K562 (cell line): ENCODE data around the gene TFAP2E. TPM values are rescaled to one million over a fixed set of nuclear protein-coding genes. Genes with fewer than 3 reads are reported as not detected.

Source experiments
- ATF1 ChIP-seq, 2 experiments: fragments of 450-650 bp in 1 of 2; IDR thresholded peaks; 2 replicates each; pipeline ENCODE4 v1.6.1; 2016; ENCODE audit warnings: missing compliant biosample characterization in 1 of 2, missing genetic modification characterization in 1 of 2
- BRD9 ChIP-seq: fragments of 450-650 bp; IDR thresholded peaks from 2 replicates; pipeline ENCODE4 v1.6.1; 2018; ENCODE audit warnings: low read depth; ENCODE audit not compliant: partially characterized antibody
- CTBP1 ChIP-seq: fragments of 450-650 bp; IDR thresholded peaks from 2 replicates; pipeline ENCODE4 v1.6.1; 2016; ENCODE audit warnings: borderline replicate concordance
- DPF2 ChIP-seq: fragments of 450-650 bp; IDR thresholded peaks from 2 replicates; pipeline ENCODE4 v1.6.1; 2016
- ETS1 ChIP-seq: conservative IDR thresholded peaks from 2 replicates; pipeline ENCODE4 v1.6.1; 2011; ENCODE audit warnings: low read depth, mild to moderate bottlenecking, low read length; ENCODE audit not compliant: control insufficient read depth
- FOXM1 ChIP-seq, 2 experiments: fragments of 450-650 bp in 1 of 2; sonication (generic) in 1 of 2; formaldehyde crosslinking in 1 of 2; IDR thresholded peaks; 2 replicates each; pipeline versions ENCODE4 v1.6.1 to v1.9.0; 2017 to 2022; ENCODE audit warnings: low read depth in 2 of 2, mild to moderate bottlenecking in 2 of 2, missing genetic modification reagents in 1 of 2, moderate library complexity in 1 of 2
- HMBOX1 ChIP-seq: sonication (generic); IDR thresholded peaks from 2 replicates; pipeline ENCODE4 v1.6.1; 2016
- KDM5B ChIP-seq: fragments of 200-600 bp; sonication (generic); IDR thresholded peaks from 2 replicates; pipeline ENCODE4 v1.6.1; 2012; ENCODE audit warnings: low read depth, mild to moderate bottlenecking, moderate library complexity, low read length, control low read depth, inconsistent platforms; ENCODE audit not compliant: insufficient replicate concordance
- MIER1 ChIP-seq: fragments of 450-650 bp; IDR thresholded peaks from 2 replicates; pipeline ENCODE4 v1.6.1; 2016; ENCODE audit warnings: antibody characterized with exemption, mild to moderate bottlenecking, low read depth
- MLLT1 ChIP-seq, 2 experiments: fragments of 450-650 bp; IDR thresholded peaks; 2 replicates each; pipeline ENCODE4 v1.6.1; 2016
- PTTG1 ChIP-seq: fragments of 450-650 bp; IDR thresholded peaks from 2 replicates; pipeline ENCODE4 v1.6.1; 2016; ENCODE audit warnings: low read depth, mild to moderate bottlenecking, missing genetic modification characterization, missing compliant biosample characterization
- SMARCA4 ChIP-seq: fragments of 450-650 bp; IDR thresholded peaks from 2 replicates; pipeline ENCODE4 v1.6.1; 2016
- STAT5A ChIP-seq: IDR thresholded peaks from 2 replicates; pipeline ENCODE4 v1.6.1; 2012; ENCODE audit warnings: low read length, inconsistent platforms, borderline replicate concordance
- ZBTB33 ChIP-seq: sonication (generic); formaldehyde crosslinking; IDR thresholded peaks from 2 replicates; pipeline ENCODE4 v1.8.1; 2023; ENCODE audit warnings: mild to moderate bottlenecking, missing genetic modification reagents
- polyA plus RNA-seq, 8 experiments: library from polyadenylated mRNA; depleted of rRNA in 4 of 8; stranded (reverse) in 5 of 8; unstranded in 3 of 8; fragments of >200 nt; fragmentation: Nextera tagmentation in 2 of 8; fragmentation: Illumina TruSeq in 1 of 8; extraction: Ambion mirVana in 2 of 8; extraction: Trizol in 1 of 8; gene quantifications; 2 replicates each; pipeline versions ENCODE4 v1.2.1 to v1.2.3, GENCODE V29; 2011 to 2014; ENCODE audit warnings: inconsistent platforms in 1 of 8, missing spikeins in 1 of 8
- total RNA-seq, 7 experiments: library from RNA; depleted of rRNA in 6 of 7; stranded (reverse); fragments of >200 nt in 6 of 7; fragmentation: Illumina TruSeq in 2 of 7; extraction: Trizol in 2 of 7; gene quantifications; 2 replicates each; pipeline versions ENCODE4 v1.2.1 to v1.2.3, GENCODE V29; 2011 to 2021; ENCODE audit warnings: low replicate concordance in 1 of 7
- TF ChIP-seq, protein P1 (sequence below): fragments of 200-800 bp; sonication (Bioruptor generic); IDR thresholded peaks from 2 replicates; pipeline ENCODE4 v1.6.1; 2017; ENCODE audit warnings: missing genetic modification characterization, missing compliant biosample characterization
- TF ChIP-seq, protein P2 (sequence below): sonication (generic); formaldehyde crosslinking; IDR thresholded peaks from 2 replicates; pipeline ENCODE4 v1.8.1; 2023; ENCODE audit warnings: mild to moderate bottlenecking, missing genetic modification reagents

Gene TFAP2E
- total and polyA plus RNA-seq, 9 of the 15 experiments (the other 6 are each of a cell fraction or from before 2014, with no cell fraction given): 0.03 to 0.11 (median 0.07) TPM; not detected in 4

DNA sequence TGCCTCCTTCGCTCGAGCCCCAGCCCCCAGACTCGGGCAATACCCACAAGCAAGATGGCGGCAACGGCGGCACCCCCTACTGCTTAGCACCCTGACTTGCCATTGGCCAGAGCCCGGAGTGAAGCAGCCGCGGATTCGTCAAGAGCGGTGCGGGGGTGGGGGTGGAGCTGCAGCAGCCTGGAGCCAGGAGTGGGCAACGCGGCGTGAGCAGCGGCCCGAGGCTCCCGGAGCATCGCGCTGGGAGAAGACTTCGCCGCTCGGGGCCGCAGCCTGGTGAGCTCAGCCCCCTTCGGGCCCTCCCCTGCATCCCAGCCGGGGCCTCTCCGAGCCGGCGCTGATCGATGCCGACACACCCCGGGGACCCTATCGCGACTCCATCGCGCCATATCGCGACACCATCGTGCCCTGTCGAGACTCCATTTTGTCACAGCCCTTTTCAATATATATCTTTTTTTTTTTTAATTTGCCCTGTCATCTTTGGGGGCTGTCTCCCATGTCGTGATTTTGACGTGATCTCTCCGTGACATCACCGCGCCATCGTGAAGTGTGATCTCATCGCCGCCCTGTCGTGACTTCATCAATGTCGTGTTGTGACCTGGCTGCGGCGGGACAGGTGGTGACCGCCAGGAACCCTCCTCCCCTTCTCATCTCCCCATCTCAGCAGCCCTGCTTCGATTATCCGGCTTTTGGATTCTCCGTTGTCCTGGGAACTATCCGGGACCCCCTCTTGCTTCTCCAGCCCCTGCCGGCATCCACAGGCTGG lies 15.3 kb upstream of the TFAP2E start, which contains the start of gene NCDN (continued):
- TF ChIP-seq ETS1 (peak; percentile 98), CTBP1 (no peak; the same call in 1 of the 2 replicates), STAT5A (no peak), ZBTB33 (CRISPR knock-in tag) (0 out of 2 replicates have a peak, but pooled peaks have one; percentile 5), PTTG1 (tag) (no peak), MIER1 (peak; percentile 58; the same call in 1 of the 2 replicates), FOXM1 (IDR thresholded peaks at IDR 0.05; ENCODE audit: low read depth) (no peak), FOXM1 (CRISPR knock-in tag; IDR thresholded peaks at IDR 0.05; ENCODE audit: low read depth) (peak; percentile 67), HMBOX1 (no peak), MLLT1 (IDR thresholded peaks at IDR 0.05) (peak; percentile 38 to 93; a peak in 2 of 4 replicates), SMARCA4 (peak; percentile 76), KDM5B (peak; percentile 86), ATF1 (CRISPR knock-in tag; IDR thresholded peaks at IDR 0.05) (peak; percentile 33; the same call in 1 of the 2 replicates), ATF1 (tag; IDR thresholded peaks at IDR 0.05) (peak; percentile 90), DPF2 (peak; percentile 58; the same call in 1 of the 2 replicates), BRD9 (peak; percentile 60)
- TF ChIP-seq, protein P1, sequence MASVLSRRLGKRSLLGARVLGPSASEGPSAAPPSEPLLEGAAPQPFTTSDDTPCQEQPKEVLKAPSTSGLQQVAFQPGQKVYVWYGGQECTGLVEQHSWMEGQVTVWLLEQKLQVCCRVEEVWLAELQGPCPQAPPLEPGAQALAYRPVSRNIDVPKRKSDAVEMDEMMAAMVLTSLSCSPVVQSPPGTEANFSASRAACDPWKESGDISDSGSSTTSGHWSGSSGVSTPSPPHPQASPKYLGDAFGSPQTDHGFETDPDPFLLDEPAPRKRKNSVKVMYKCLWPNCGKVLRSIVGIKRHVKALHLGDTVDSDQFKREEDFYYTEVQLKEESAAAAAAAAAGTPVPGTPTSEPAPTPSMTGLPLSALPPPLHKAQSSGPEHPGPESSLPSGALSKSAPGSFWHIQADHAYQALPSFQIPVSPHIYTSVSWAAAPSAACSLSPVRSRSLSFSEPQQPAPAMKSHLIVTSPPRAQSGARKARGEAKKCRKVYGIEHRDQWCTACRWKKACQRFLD (CRISPR knock-in tag): peak; percentile 95
- TF ChIP-seq, protein P2, sequence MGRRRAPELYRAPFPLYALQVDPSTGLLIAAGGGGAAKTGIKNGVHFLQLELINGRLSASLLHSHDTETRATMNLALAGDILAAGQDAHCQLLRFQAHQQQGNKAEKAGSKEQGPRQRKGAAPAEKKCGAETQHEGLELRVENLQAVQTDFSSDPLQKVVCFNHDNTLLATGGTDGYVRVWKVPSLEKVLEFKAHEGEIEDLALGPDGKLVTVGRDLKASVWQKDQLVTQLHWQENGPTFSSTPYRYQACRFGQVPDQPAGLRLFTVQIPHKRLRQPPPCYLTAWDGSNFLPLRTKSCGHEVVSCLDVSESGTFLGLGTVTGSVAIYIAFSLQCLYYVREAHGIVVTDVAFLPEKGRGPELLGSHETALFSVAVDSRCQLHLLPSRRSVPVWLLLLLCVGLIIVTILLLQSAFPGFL: no peak
